DND-41 (cell line): ENCODE measurements around the gene ARHGAP21.
A peak's percentile ranks its signal among the peaks of the same experiment; 100 is the strongest.

ENCODE experiments used
- ATAC-seq: fragments of 200-7000 bp; cut with Tn5 transposase; 3 replicates; pipeline ENCODE4 v1.9.1; 2021; ENCODE audit warnings: low read depth; ENCODE audit not compliant: insufficient read depth
- DNase-seq: peaks from one replicate; pipeline ENCODE4 v3.0.0-alpha.2; 2020
- H2AFZ ChIP-seq: 2 replicates; pipeline ENCODE4 v1.6.0; 2012; ENCODE audit warnings: low read depth, low read length
- H3K27ac ChIP-seq: 2 replicates; pipeline ENCODE4 v1.5.1; 2012; ENCODE audit warnings: low read length, inconsistent platforms
- H3K27me3 ChIP-seq: fragments of 200-600 bp; sonication (generic); 2 replicates; pipeline ENCODE4 v1.6.0; 2012; ENCODE audit warnings: low read length, mild to moderate bottlenecking, inconsistent platforms; ENCODE audit not compliant: insufficient read depth, poor library complexity
- H3K36me3 ChIP-seq: 2 replicates; pipeline ENCODE4 v1.5.1; 2012; ENCODE audit warnings: low read length, inconsistent platforms; ENCODE audit not compliant: insufficient read depth
- H3K4me1 ChIP-seq: 2 replicates; pipeline ENCODE4 v1.5.1; 2012; ENCODE audit warnings: mild to moderate bottlenecking, low read length; ENCODE audit not compliant: insufficient read depth
- H3K4me2 ChIP-seq: 2 replicates; pipeline ENCODE4 v1.6.0; 2012; ENCODE audit warnings: mild to moderate bottlenecking, moderate library complexity, low read length, inconsistent platforms; ENCODE audit not compliant: insufficient read depth
- H3K4me3 ChIP-seq, 2 experiments: fragments of 200-600 bp in 1 of 2; shearing (Covaris generic) in 1 of 2; 2 replicates each; pipeline ENCODE4 v1.5.1; 2012 to 2016; ENCODE audit warnings: inconsistent platforms in 2 of 2, low read length in 2 of 2, mild to moderate bottlenecking in 2 of 2, low read depth in 1 of 2, moderate library complexity in 1 of 2
- H3K79me2 ChIP-seq: 2 replicates; pipeline ENCODE4 v1.6.0; 2012; ENCODE audit warnings: low read length, inconsistent platforms; ENCODE audit not compliant: insufficient read depth
- H3K9ac ChIP-seq: 2 replicates; pipeline ENCODE4 v1.6.0; 2012; ENCODE audit warnings: low read depth, mild to moderate bottlenecking, inconsistent platforms, low read length, moderate library complexity
- H3K9me3 ChIP-seq: 2 replicates; pipeline ENCODE4 v1.5.1; 2012; ENCODE audit warnings: low read length, moderate library complexity, mild to moderate bottlenecking, inconsistent platforms; ENCODE audit not compliant: insufficient read depth, severe bottlenecking
- H4K20me1 ChIP-seq: 2 replicates; pipeline ENCODE4 v1.6.0; 2012; ENCODE audit warnings: low read length; ENCODE audit not compliant: insufficient read depth
- CTCF ChIP-seq: IDR thresholded peaks from 2 replicates; pipeline ENCODE4 v1.5.1; 2012; ENCODE audit warnings: borderline replicate concordance, low read length, moderate library complexity, mild to moderate bottlenecking; ENCODE audit not compliant: poor library complexity, severe bottlenecking; ENCODE audit errors: extremely low read depth
- EZH2 ChIP-seq: IDR thresholded peaks from 3 replicates; pipeline ENCODE4 v1.6.1; 2012; ENCODE audit warnings: borderline replicate concordance, low read depth, mild to moderate bottlenecking, moderate library complexity, low read length, inconsistent platforms; ENCODE audit not compliant: severe bottlenecking

Gene ARHGAP21

GRCh38 chr10:24554036-24554435 lies 169.7 kb downstream of the ARHGAP21 start:
- Histone ChIP-seq H3K4me3 (no peak overlapping the region), H3K9me3 (no peaks in the 10 kb centered on the region)
- TF ChIP-seq EZH2: no peak
- TF ChIP-seq CTCF: no peak

GRCh38 chr10:24553051-24553612 lies 170.6 kb downstream of the ARHGAP21 start:
- Histone ChIP-seq H3K9ac (no peak overlapping the region), H3K27me3 (no peaks in the 10 kb centered on the region), H3K79me2 (no peaks in the 10 kb centered on the region), H4K20me1 (no peaks in the 10 kb centered on the region), H3K36me3 (no peaks in the 10 kb centered on the region), H3K4me2 (no peak overlapping the region), H2AFZ (no peak overlapping the region), H3K4me1 (no peaks in the 10 kb centered on the region), H3K4me3 (no peak overlapping the region), H3K9me3 (no peaks in the 10 kb centered on the region), H3K27ac (no peak overlapping the region)
- TF ChIP-seq EZH2: no peak
- no peak for TF ChIP-seq CTCF
- ATAC-seq (no peak), DNase-seq (no peak)

More at GRCh38 chr10:24554036-24554435, 169.7 kb downstream of the ARHGAP21 start:
- Histone ChIP-seq H4K20me1 (no peaks in the 10 kb centered on the region), H2AFZ (no peak overlapping the region), H3K4me1 (no peaks in the 10 kb centered on the region), H3K36me3 (no peaks in the 10 kb centered on the region), H3K9ac (no peak overlapping the region), H3K79me2 (no peaks in the 10 kb centered on the region), H3K27ac (no peak overlapping the region), H3K4me2 (no peak overlapping the region), H3K27me3 (no peaks in the 10 kb centered on the region)
- no peak for DNase-seq
- no peak for ATAC-seq

GRCh38 chr10:24552346-24553016 lies 171.2 kb downstream of the ARHGAP21 start:
- no peaks in the 10 kb centered on the region for H3K4me1 ChIP-seq
- no peak overlapping the region for H3K4me2 ChIP-seq
- no peaks in the 10 kb centered on the region for H3K27me3 ChIP-seq
- H3K79me2 ChIP-seq: no peaks in the 10 kb centered on the region
- no peaks in the 10 kb centered on the region for H3K9me3 ChIP-seq
- H3K36me3 ChIP-seq: no peaks in the 10 kb centered on the region
- DNase-seq (peak; percentile 12), ATAC-seq (no peak)
- no peaks in the 10 kb centered on the region for H4K20me1 ChIP-seq
- H3K4me3 ChIP-seq: no peak overlapping the region
- no peak overlapping the region for H3K9ac ChIP-seq
- TF ChIP-seq CTCF (peak; percentile 47), EZH2 (no peak)
- no peak overlapping the region for H3K27ac ChIP-seq
- H2AFZ ChIP-seq: no peak overlapping the region
